GM21717 (cell line): ENCODE data around the gene GFAP.

Experiments used
- ATAC-seq: cut with Tn5 transposase; IDR thresholded peaks from one replicate; pipeline ENCODE4 v1.9.1; 2021; ENCODE audit warnings: mild to moderate bottlenecking, moderate library complexity; ENCODE audit not compliant: unreplicated experiment

Gene GFAP

GRCh38 chr17:44915862-44916780, 821 bp upstream of the GFAP start:
- ATAC-seq, result no peak

GRCh38 chr17:44914698-44915271, 515 bp downstream of the GFAP start:
- ATAC-seq, result no peak

DNA sequence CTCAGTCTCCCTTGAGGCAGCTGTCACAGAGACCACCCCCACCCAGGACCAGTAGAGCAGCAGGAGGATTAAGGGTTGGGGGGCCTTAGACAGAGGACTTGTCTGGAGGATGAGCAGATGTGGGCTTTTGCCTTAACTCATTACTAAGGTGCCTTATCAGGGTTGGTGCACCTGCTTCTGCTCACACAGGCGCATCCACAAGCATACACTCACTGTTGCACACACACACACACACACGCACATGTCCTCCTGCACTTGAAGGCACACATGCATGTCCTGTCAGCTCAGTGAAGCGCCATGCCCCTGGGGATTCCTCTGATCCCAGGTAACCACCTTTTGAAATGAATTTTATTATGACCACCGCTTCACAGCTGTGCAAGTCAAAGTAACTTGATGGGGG, 1.2 kb downstream of the GFAP start:
- no peak for ATAC-seq

DNA sequence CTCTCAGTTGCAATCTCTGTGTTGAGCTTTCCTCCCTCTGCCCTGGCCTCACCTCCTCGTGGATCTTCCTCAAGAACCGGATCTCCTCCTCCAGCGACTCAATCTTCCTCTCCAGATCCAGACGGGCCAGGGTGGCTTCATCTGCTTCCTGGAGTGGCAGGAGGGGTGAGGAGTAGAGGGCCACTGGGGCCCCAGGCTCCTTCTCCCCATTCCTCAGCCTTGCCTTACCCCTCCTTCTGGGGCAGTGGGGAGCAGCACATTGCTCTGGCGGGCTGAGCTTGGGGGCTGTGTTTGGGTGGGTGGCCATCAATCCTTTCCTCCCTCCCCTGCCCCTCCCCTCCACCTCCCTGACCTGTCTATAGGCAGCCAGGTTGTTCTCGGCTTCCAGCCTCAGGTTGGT, 1.6 kb downstream of the GFAP start:
- no peak for ATAC-seq

DNA sequence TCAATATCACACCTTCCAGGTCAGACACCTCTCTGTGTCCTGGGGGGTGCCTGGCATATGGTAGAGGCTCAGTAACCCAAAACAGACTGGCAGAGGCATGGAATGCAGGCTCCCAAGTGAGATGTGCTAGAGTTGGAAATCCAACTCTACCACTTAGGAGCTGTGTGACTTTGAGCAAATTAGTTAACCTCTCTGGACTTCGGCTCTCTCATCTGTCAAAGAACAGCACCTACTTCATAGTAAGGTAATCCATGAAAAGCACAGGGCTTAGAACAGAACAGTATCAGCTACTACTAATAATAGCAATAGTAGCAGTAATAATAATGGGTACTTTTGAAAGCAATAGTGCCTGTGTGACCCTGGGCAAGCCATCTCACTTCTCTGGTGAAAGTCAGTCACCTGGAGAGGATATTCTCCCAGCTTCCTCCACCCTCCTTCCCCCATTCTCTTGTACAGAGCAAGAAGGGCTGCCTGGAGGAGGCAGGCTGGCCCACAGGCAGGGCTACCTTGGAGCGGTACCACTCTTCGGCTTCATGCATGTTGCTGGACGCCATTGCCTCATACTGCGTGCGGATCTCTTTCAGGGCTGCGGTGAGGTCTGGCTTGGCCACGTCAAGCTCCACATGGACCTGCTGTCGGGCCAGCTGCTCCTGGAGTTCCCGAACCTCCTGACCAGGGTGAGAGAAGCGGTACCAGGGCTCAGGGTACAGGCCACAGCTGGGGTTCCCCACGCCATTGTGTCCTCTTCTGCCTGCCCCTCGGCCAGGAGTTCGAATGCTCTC, 2.3 kb downstream of the GFAP start:
- no peak for ATAC-seq

DNA sequence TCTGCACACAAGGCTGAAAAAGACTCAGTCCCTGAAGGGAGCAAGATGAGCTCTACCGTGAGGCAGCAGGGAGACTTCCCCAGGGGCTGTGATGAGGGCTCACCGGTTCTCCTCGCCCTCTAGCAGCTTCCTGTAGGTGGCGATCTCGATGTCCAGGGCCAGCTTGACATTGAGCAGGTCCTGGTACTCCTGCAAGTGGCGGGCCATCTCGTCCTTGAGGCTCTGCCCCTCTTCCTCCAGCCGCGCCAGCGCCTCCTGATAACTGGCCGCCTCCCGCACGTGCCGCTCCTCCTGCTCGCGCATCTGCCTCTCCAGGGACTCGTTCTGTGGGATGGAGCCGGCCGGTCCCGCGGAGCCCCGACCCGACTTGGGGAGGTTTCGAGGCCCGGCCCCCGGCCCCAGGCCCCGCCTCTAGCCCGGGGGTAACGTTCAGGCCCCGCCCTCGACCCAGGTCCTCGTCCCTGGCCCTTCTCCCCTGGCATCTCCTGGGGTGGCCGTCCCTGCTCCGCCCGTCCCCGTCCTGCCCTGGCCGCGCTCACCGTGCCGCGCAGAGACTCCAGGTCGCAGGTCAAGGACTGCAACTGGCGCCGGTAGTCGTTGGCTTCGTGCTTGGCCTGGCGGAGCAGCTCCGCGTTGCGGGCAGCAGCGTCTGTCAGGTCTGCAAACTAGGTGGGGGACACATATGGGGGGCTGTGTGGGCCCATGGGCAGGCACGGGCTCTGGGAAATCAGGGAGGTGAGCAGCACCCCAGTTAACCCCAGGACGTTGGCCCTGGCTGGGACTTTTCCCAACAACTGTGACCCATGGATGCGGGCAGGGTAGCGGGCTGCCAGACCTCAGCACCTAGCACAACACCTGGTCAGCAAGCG, 3.9 kb downstream of the GFAP start:
- no peak for ATAC-seq

GRCh38 chr17:44910231-44911106, 4.8 kb downstream of the GFAP start:
- no peak for ATAC-seq

- no peak for ATAC-seq
These were observed 5.6 kb downstream of the GFAP start for GRCh38 chr17:44909681-44910144.

- ATAC-seq, result no peak
These were observed 6.5 kb downstream of the GFAP start for GRCh38 chr17:44908761-44909326.

DNA sequence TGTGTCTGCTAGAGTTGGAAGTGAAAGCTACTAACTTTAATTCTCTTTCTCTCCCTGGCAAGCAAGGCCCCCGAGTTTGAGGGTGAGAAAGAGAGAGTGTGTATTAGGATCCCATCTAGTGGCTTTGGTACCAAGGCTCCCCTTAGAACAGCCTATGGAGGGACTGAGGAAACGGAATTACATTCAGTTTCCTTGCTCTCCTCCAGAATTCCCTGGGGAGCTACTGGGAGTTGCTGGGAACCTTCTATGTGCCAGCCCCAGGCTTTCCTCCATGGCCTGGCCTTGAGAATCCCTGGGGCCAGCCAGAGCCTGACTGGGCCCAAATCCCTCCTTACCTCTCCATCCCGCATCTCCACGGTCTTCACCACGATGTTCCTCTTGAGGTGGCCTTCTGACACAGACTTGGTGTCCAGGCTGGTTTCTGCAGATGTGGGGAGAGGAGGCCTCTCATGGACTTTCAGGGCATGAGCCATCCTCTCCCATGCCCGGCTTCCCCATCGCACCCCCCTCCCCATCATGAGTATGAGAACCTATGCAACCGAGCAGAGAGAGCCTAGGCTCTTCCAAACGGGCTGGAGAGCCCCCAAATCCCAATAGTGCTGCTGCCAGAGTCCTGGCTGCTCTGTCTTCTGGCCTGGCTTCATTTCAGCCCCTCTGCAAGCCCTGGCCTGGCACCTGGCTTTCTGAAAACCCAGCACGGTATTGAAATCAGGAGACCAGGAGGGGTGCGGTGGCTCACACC, 7.4 kb downstream of the GFAP start:
- no peak for ATAC-seq

- ATAC-seq, result no peak
These were observed 8.3 kb downstream of the GFAP start for GRCh38 chr17:44906763-44907728.

GRCh38 chr17:44906010-44906646, 9.2 kb downstream of the GFAP start:
- ATAC-seq, result no peak

DNA sequence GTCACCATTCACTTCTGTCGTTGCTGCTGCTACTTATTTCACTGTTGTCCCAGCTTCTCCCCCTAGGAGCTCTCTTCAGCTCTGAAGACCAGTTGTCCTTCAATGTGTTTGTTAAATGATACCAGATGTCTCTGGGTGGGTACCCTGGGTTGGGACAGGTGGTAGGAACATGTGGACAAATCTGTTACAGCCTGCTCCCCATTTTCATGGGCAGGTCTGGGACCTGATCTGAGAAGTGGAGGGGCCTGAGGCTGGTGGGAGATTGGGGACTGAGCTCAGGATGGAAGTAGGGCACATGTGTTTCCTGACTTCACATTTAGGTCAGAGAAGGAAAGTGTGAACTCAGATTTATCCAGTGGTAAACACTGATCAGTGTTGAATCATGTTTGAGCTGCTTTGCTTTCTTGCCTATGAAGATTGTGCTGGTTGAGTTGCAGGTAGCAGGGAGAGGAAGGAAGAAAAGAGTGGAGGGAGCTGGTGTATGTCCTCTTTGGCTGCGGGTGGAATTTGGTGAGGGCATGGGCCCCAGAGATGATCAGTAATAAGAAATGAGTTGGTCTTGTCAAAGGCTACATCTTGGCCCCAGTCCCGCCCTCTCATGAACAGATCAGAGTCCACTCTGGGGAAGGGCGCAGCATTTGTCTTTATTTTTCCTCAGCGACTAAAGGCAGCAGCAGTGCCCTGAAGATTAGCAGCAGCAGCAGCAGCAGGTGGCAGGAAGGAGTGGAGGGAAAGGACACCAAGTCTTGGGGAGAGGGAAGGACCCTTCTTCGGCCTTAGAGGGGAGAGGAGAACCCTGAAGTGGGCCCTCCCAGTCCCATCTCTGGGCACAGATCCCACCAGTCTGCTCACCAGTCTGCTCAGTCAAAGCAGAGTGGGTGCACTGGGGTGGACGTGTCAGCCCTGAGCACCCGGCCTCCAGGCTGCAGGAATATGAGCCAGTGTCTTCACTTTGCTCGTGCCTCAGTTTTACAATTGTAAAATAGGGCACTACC, 10.0 kb downstream of the GFAP start:
- ATAC-seq, result no peak

GRCh38 chr17:44904001-44904984, 11.0 kb downstream of the GFAP start:
- ATAC-seq, result no peak
